Dedifferentiated amniotic fluid mesenchymal stem cell (primary cell): ENCODE results near the gene CAMK4.
A peak's percentile ranks its signal among the peaks of the same experiment; 100 is the strongest.

Source experiments
- DNase-seq: peaks from one replicate; pipeline ENCODE4 v3.0.0-alpha.2; 2016; ENCODE audit errors: extremely low spot score

The CAMK4 gene

GRCh38 chr5:111422747-111423720 is 198.8 kb downstream of the CAMK4 start:
- DNase-seq = no peak

- DNase-seq = no peak
Measured at GRCh38 chr5:111425205-111425604, 201.0 kb downstream of the CAMK4 start.

GRCh38 chr5:111427762-111428161 is 203.6 kb downstream of the CAMK4 start:
- no peak for DNase-seq

- no peak for DNase-seq
Measured at GRCh38 chr5:111432883-111433536, 208.8 kb downstream of the CAMK4 start.

- DNase-seq = no peak
Measured at GRCh38 chr5:111434800-111435199, 210.6 kb downstream of the CAMK4 start.

- DNase-seq = no peak
Measured at GRCh38 chr5:111439473-111440075, 215.4 kb downstream of the CAMK4 start.

GRCh38 chr5:111447099-111447498 is 222.9 kb downstream of the CAMK4 start:
- DNase-seq = no peak

GRCh38 chr5:111447822-111448221 is 223.6 kb downstream of the CAMK4 start:
- DNase-seq = no peak

- no peak for DNase-seq
Measured at GRCh38 chr5:111453295-111453694, 229.1 kb downstream of the CAMK4 start.

- DNase-seq = no peak
Measured at GRCh38 chr5:111453747-111454146, 229.6 kb downstream of the CAMK4 start.

- peak; percentile 24 for DNase-seq
Measured at GRCh38 chr5:111454198-111454622, 230.0 kb downstream of the CAMK4 start.

GRCh38 chr5:111454776-111455175 is 230.6 kb downstream of the CAMK4 start:
- DNase-seq = no peak

- DNase-seq = no peak
Measured at GRCh38 chr5:111461255-111461671, 237.1 kb downstream of the CAMK4 start.

GRCh38 chr5:111461934-111462333 is 237.8 kb downstream of the CAMK4 start:
- DNase-seq = no peak

GRCh38 chr5:111463311-111463710 is 239.1 kb downstream of the CAMK4 start:
- DNase-seq = no peak

GRCh38 chr5:111469293-111469896 is 245.2 kb downstream of the CAMK4 start:
- DNase-seq = no peak

- no peak for DNase-seq
Measured at GRCh38 chr5:111469903-111470302, 245.7 kb downstream of the CAMK4 start.

GRCh38 chr5:111472096-111472495 is 247.9 kb downstream of the CAMK4 start:
- no peak for DNase-seq

- no peak for DNase-seq
Measured at GRCh38 chr5:111472579-111472978, 248.4 kb downstream of the CAMK4 start.

GRCh38 chr5:111478266-111478665 is 254.1 kb downstream of the CAMK4 start:
- no peak for DNase-seq

GRCh38 chr5:111478898-111479297 is 254.7 kb downstream of the CAMK4 start:
- DNase-seq = no peak

GRCh38 chr5:111480346-111480745 is 256.2 kb downstream of the CAMK4 start:
- DNase-seq = no peak
